Esophagus squamous epithelium (tissue), 4 donors: ENCODE data around the gene STMN3.

Experiments
- CTCF ChIP-seq, 6 experiments: fragments of 450-650 bp in 4 of 6; fragments of 200-600 bp in 2 of 6; sonication (generic) in 2 of 6; IDR thresholded peaks; one replicate each; pipeline ENCODE4 v1.5.1; 2016 to 2019; ENCODE audit warnings: antibody characterized with exemption in 6 of 6, mild to moderate bottlenecking in 4 of 6, moderate library complexity in 4 of 6
- POLR2A ChIP-seq, 4 donors: fragments of 450-650 bp; IDR thresholded peaks; one replicate each; pipeline ENCODE4 v1.6.1; 2017; ENCODE audit warnings: antibody characterized with exemption in 4 of 4, mild to moderate bottlenecking in 4 of 4, moderate library complexity in 3 of 4

GRCh38 chr20:63691711-63692435 lies 38.6 kb upstream of the STMN3 start:
- TF ChIP-seq CTCF (IDR thresholded peaks at IDR 0.05) = no peak
- no peak for TF ChIP-seq POLR2A (IDR thresholded peaks at IDR 0.05)
